Cardiac muscle cell (in vitro differentiated cells and primary cell): ENCODE measurements around the gene JTB. TPM values are rescaled to one million over a fixed set of nuclear protein-coding genes. Genes with fewer than 3 reads are reported as not detected.

Experiments
- DNase-seq, 2 donors: peaks; one replicate each; pipeline versions ENCODE4 v3.0.0 to v3.0.0-alpha.2; 2010 to 2017; ENCODE audit warnings: low read depth in 1 of 2, low spot score in 1 of 2
- H3K27ac ChIP-seq: fragments of 200-600 bp; sonication (generic); 2 replicates; pipeline ENCODE4 v1.5.1; 2016
- H3K27me3 ChIP-seq: fragments of 200-600 bp; sonication (generic); 2 replicates; pipeline ENCODE4 v1.6.0; 2016; ENCODE audit warnings: control low read depth
- H3K36me3 ChIP-seq: fragments of 200-600 bp; sonication (generic); 2 replicates; pipeline ENCODE4 v1.5.1; 2016; ENCODE audit warnings: control low read depth
- H3K4me1 ChIP-seq: fragments of 200-600 bp; sonication (generic); 2 replicates; pipeline ENCODE4 v1.8.1; 2017; ENCODE audit warnings: low read depth, mild to moderate bottlenecking, mixed run types
- H3K4me3 ChIP-seq: fragments of 200-600 bp; sonication (generic); 2 replicates; pipeline ENCODE4 v1.5.1; 2016; ENCODE audit warnings: mild to moderate bottlenecking
- H3K9me3 ChIP-seq: fragments of 200-600 bp; sonication (generic); 2 replicates; pipeline ENCODE4 v1.5.1; 2017; ENCODE audit warnings: low read depth, mild to moderate bottlenecking, control low read depth
- polyA plus RNA-seq: library from polyadenylated mRNA; unstranded; fragments of >200 nt; fragmentation: Nextera tagmentation; extraction: Ambion mirVana; gene quantifications from 2 replicates; pipeline ENCODE4 v1.2.1, GENCODE V29; 2016
- total RNA-seq: library from RNA; depleted of rRNA; stranded (reverse); fragments of >200 nt; gene quantifications from 2 replicates; pipeline ENCODE4 v1.2.3, GENCODE V29; 2016
- TF ChIP-seq, protein P1 (sequence below): IDR thresholded peaks from 2 replicates; pipeline ENCODE4 v1.5.1; 2012; ENCODE audit warnings: low read depth, mild to moderate bottlenecking, low read length

JTB gene
- total and polyA plus RNA-seq, 2 experiments from 2014 or later: 161 to 169 TPM

DNA sequence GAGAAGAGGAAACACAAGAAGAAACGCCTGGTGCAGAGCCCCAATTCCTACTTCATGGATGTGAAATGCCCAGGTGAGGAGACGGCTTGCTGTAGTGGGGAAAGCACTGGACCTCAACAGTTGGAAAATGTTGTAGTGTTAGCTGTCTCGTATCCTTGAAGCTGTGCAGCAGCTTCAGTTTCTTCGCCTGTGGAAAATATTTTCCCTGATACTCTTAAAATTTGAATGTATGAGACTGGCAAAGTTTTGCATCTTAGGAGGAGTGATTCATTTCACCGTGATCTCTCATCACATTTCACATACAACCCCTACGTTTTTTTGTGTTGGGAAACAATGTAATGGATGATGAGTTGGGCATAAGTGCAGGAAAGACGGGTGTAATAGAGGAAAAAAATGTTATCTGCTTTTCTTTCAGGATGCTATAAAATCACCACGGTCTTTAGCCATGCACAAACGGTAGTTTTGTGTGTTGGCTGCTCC is 13.7 kb upstream of the JTB start:
- peak overlapping the region; percentile 87 for H3K27ac ChIP-seq
- H3K27me3 ChIP-seq: no peaks in the 10 kb centered on the region
- H3K4me1 ChIP-seq: peaks cover 8% of the 10 kb centered on the region
- peak overlapping the region; percentile 82 for H3K4me3 ChIP-seq
- peaks cover 16% of the 10 kb centered on the region for H3K36me3 ChIP-seq
- TF ChIP-seq, protein P1, sequence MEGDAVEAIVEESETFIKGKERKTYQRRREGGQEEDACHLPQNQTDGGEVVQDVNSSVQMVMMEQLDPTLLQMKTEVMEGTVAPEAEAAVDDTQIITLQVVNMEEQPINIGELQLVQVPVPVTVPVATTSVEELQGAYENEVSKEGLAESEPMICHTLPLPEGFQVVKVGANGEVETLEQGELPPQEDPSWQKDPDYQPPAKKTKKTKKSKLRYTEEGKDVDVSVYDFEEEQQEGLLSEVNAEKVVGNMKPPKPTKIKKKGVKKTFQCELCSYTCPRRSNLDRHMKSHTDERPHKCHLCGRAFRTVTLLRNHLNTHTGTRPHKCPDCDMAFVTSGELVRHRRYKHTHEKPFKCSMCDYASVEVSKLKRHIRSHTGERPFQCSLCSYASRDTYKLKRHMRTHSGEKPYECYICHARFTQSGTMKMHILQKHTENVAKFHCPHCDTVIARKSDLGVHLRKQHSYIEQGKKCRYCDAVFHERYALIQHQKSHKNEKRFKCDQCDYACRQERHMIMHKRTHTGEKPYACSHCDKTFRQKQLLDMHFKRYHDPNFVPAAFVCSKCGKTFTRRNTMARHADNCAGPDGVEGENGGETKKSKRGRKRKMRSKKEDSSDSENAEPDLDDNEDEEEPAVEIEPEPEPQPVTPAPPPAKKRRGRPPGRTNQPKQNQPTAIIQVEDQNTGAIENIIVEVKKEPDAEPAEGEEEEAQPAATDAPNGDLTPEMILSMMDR: no peak
- no peak for DNase-seq
- no peaks in the 10 kb centered on the region for H3K9me3 ChIP-seq

DNA sequence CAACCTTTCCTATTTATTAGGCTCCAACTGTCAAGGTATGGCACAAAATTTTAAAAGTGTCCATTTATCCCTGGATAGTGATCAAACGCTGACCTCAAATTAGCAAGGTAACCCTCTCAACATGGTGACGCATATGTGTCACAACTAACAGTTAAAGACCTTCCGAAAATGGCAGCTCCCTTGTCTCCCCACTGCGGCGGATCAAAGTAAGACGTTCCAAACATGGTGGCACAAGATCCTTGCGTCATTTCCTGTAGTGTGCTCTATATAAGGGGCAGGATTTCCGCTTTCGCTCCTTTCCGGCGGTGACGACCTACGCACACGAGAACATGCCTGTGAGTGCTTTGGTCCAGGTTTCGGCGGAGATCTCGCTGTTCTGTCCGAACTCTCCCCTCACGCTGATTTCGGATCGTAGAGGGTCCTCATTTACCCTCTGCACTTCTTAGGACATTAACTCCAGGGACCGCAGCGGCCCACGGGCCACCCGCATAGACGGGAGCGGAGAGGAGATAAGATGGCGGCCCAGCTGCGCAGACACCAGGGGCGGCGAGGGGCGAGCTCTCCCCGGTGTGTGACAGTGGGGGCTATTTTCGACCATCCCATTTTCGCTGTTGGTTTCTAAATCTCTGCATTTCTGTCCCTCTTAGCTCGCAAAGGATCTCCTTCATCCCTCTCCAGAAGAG is 13.1 kb upstream of the JTB start, which contains the start of gene RPS27:
Gene RPS27, plus strand, starts transcription at position 295 of the 683 bp plus-strand sequence. Its CDS starts 35 bp downstream, at position 330.
- TF ChIP-seq, protein P1: no peak
- Histone ChIP-seq H3K4me3 (peak within 1 kb of the TSS; percentile 82), H3K36me3 (peaks cover 16% of the 10 kb centered on the region), H3K27me3 (no peaks in the 10 kb centered on the region), H3K9me3 (no peaks in the 10 kb centered on the region), H3K4me1 (peaks cover 8% of the 10 kb centered on the region), H3K27ac (peak within 1 kb of the TSS; percentile 87)
- peak; percentile 98 for DNase-seq

DNA sequence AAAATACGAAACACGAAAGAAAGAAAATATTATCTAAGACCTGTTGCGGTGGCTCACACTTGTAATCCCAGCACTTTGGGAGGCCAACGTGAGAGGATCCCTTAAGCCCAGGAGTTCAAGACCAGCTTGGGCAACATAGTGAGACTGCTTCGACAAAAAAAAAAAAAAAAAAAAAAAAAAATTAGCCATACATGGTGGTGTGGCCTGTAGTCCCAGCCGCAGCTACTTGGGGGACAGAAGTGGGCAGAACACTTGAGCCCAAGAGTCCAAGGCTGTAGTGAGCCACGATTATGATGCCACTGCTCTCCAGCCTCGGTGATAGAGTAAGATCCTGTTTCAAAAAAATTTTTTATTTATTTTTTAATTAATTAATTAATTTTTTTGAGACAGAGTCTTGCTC is 10.1 kb upstream of the JTB start:
- Histone ChIP-seq H3K27me3 (no peaks in the 10 kb centered on the region), H3K27ac (no peak overlapping the region), H3K4me1 (peaks cover 8% of the 10 kb centered on the region), H3K4me3 (no peak overlapping the region), H3K9me3 (no peaks in the 10 kb centered on the region), H3K36me3 (peaks cover 7% of the 10 kb centered on the region)
- TF ChIP-seq, protein P1: no peak
- DNase-seq: no peak

DNA sequence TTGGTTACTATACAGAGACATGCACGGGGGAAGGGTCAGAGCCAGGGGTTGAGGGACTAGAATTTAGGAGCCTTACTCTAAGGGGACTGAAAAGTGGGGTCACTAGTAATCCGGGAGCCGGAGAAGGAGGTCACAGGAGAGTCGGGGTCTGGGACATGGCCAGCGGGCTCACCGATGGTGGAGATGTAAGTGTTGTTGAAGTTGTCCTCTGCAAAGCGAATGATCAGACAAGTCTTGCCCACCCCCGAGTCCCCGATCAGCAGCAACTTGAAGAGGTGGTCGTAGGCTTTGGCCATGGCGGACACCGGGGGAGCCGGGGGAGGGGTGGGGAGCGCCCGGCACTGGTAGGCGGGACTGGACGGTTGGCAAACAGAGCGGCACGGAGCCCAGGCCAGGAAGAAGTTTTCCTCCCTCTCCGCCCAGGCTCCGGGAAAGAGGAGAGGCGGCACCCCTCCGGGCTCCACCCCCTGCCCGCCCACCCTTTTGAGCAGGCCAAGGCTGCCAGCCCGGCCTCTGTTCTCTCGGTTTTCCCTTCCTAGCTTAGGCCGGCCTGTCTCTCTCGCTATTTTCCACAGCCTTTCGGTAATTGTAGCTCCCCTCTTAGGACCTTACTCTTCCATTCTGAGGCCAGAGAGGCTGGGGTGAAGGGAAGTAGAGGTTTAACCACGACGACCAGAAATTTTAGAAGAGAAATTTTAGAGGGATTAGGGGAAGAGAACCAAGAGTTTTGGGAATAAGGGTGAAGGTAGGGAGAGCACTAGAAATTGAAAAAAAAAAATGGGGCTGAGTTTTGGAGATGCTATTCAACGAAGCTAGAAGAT is 8.7 kb upstream of the JTB start, which contains the start of gene RAB13:
Gene RAB13, minus strand, starts transcription at position 399 of the 821 bp plus-strand sequence. Its CDS starts 103 bp downstream, at position 296.
- H3K36me3 ChIP-seq: no peaks in the 10 kb centered on the region
- DNase-seq: peak; percentile 89 to 91
- TF ChIP-seq, protein P1: no peak
- H3K4me1 ChIP-seq: no peaks in the 10 kb centered on the region
- H3K27me3 ChIP-seq: no peaks in the 10 kb centered on the region
- peak within 1 kb of the TSS; percentile 64 for H3K4me3 ChIP-seq
- H3K9me3 ChIP-seq: no peaks in the 10 kb centered on the region
- peak within 1 kb of the TSS; percentile 47 for H3K27ac ChIP-seq

DNA sequence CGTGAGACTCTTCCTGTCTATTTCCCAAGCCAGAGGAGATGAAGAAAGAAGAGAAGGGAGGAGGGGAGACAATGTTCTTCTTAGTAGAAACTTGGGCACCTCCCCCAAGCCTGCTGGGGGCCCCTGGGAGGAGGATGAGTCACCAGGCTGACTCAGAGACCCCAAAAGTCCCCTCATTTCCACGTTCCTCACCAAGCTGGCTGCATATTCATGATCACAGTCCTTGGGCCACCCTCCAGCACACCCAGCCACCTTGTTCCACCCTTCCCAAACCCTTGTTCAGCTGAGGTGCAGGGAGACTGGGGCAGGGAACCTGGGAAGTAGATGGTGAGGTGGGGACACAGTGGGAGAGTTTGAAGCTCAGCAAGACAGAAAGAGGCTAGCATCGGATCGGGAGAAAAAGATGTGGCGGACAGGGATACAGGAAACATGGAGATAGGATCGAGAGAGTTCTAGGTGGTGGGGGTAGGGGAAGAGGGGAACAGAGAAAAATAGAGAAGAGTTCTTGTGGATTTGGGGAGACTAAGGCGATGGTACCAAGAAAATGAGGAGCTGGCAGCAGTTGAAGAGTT is 8.0 kb upstream of the JTB start:
- peak in 1 of 2 donors; percentile 81 for DNase-seq
- TF ChIP-seq, protein P1: no peak
- H3K36me3 ChIP-seq: no peaks in the 10 kb centered on the region
- no peaks in the 10 kb centered on the region for H3K9me3 ChIP-seq
- no peak overlapping the region for H3K27ac ChIP-seq
- peak overlapping the region; percentile 64 for H3K4me3 ChIP-seq
- H3K27me3 ChIP-seq: no peaks in the 10 kb centered on the region
- no peaks in the 10 kb centered on the region for H3K4me1 ChIP-seq
